Right kidney (tissue), 1 donor: ENCODE measurements around the gene ABHD5.
"Not testable (repeated sequence)": the region's sequence is repeated elsewhere in the genome, so short reads cannot be mapped to it uniquely, and the experiment has no call there.

Experiments used
- DNase-seq: peaks from one replicate; pipeline ENCODE4 v3.0.0-alpha.2; 2016

ABHD5 gene

DNA sequence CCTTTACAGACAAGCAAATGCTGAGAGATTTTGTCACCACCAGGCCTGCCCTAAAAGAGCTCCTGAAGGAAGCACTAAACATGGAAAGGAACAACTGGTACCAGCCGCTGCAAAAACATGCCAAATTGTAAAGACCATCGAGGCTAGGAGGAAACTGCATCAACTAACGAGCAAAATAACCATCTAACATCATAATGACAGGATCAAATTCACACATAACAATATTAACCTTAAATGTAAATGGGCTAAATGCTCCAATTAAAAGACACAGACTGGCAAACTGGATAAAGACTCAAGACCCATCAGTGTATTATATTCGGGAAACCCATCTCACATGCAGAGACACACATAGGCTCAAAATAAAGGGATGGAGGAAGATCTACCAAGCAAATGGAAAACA, 9.9 kb upstream of the ABHD5 start:
- not testable (repeated sequence) for DNase-seq

DNA sequence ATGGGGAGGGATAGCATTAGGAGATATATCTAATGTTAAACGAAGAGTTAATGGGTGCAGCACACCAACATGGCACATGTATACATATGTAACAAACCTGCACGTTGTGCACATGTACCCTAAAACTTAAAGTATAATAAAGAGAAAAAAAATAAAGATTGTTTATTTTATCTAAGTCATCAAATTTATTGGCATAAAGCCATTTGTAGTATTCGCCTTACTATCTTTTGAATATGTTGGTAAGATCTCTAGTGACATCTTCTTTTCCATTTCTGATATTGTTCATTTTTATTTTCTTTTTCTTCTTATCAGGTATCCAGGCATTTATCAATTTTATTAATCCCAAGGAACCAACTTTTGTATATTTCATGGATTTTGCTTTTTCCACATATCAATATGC, 5.8 kb upstream of the ABHD5 start:
- no peak for DNase-seq

DNA sequence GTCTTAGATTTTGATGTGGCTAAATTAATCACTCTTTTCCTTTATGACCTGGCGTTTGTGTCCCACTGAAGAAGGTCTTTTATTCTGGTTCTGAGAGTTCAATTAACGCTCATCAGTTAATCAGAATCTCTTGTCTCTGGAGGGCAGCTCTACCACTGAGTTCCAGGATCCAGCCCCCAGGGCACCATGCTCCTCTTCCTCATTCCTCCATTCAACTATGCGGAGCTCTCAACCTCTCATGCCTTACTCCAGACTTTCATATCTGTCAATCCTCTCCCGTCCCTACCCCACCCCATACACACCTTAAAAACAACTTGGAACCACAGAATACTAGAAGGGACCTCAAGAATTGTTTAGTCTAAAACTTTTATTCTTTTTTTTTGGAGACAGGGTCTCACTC, 4.8 kb upstream of the ABHD5 start:
- no peak for DNase-seq

DNA sequence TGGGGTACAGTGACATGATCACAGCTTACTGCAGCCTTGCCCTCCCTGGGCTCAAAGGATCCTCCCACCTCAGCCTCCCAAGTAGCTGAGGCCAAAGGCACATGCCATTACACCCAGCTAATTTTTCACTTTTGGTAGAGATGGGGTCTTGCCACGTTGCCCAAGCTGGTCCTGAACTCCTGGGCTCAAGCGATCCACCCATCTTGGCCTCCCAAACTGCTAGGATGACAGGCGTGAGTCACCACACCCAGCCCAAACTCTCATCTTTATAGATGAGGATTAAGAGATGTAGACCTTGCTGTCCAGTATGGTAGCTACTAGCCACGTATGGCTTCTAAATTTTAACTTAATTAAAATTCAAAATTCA, 4.4 kb upstream of the ABHD5 start:
- DNase-seq, result no peak

DNA sequence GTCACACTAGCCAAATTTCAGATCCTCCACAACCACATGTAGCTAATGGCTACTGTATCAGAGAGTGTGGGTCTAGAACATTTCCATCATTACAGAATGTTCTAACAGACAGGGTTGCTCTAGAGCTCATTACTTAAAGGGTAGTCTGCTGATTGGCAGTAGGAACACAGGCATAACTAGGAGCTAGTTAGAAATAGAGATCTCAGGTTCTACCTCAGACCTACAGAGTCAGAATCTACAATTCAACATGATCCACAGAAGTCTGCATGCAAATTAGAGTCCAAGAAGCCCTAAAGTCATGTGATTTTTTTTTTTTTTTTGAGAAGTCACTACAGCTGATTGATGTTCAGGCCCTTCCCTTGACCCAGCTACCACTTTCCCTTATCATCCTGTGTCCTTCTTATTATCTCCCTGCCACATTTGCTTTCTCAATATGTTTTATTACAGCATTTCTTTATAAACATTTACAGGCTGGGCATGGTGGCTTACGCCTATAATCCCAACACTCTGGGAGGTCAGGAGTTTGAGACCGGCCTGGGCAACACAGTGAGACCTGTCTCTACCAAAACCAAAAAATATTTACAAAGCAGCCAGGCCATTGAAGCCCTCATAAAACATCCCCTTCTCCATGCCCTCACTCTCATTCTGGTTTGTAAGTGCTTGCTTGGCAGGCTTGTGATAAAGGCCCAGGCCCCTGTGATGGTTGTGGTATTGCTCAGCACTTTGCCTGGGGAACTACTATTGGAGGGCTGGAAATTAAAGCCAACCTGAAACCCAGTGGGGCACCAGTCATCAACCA, 3.8 kb upstream of the ABHD5 start:
- no peak for DNase-seq

DNA sequence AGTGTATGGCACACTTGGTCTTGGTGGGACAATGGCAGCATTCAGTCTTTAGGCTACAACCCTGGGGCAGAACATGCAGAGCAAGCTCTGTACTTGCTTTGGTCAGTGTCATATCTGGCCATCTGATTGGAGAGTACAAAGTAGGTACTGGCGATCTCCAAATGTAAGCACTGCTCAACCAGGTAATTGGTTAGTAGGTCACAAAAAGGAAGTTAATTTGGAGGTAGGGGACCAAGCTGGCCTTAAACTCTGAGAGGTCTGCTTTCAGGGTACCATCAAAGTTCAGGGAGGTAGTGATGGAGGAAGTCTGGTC, 3.3 kb upstream of the ABHD5 start:
- DNase-seq, result no peak

DNA sequence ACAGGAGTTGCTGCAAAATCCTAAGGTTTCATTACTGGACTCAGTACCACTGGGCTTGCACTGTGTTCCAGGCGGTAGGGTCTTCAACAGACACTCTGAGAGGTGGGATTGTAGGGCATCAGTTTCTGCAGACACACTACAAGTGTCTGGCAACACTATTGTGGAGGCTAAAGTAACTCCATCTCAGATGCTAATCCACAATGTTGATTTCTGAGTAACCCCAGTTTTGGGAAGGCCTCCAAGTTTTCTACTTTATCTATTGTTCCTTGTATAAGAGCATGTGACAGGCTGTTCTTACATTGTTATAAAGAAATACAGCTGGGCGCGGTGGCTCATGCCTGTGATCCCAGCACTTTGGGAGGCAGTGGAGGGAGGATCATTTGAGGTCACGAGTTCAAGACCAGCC, 2.5 kb upstream of the ABHD5 start:
- no peak for DNase-seq

DNA sequence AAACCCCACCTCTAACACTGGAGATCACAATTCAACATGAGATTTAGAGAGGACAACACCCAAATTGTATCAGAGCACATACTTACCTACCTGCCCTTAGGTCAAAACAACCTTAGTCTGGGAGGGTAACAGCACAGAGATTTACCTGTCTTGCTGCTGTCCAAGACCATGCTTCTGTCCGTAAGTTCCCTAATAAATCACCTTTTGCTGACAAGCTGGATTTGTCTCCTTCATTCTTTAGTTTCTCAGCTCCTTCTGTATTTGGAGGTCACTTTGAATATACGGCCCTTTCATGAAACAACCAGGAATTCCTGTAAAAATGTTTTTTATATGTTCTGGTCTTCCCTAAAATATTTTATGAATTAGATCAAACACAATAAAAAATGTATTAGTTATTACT, 1.6 kb upstream of the ABHD5 start:
- DNase-seq, result no peak

DNA sequence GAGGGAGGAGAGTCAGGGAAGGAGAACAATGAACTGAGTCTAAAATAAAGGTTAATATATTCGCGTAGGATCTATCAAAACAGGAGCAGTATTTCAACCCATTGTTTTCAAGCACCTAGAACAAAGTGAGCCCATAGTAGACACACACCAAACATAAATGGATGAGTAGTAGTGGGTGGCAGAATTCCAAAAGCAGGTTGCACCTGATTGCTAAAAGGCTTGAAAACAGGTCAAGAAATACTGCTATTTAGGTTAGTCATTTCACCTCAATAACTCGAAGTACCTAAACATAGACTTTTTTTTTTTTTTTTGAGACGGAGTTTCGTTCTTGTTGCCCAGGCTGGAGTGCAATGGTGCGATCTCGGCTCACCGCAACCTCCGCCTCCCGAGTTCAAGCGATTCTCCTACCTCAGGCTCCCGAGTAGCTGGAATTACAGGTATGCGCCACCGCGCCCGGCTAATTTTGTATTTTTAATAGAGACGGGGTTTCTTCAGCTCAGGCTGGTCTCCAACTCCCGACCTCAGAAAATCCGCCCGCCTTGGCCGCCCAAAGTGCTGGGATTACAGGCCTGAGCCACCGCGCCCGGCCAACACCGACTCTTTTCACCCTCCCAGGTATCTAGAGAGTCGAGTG, 855 bp upstream of the ABHD5 start:
- no peak for DNase-seq

DNA sequence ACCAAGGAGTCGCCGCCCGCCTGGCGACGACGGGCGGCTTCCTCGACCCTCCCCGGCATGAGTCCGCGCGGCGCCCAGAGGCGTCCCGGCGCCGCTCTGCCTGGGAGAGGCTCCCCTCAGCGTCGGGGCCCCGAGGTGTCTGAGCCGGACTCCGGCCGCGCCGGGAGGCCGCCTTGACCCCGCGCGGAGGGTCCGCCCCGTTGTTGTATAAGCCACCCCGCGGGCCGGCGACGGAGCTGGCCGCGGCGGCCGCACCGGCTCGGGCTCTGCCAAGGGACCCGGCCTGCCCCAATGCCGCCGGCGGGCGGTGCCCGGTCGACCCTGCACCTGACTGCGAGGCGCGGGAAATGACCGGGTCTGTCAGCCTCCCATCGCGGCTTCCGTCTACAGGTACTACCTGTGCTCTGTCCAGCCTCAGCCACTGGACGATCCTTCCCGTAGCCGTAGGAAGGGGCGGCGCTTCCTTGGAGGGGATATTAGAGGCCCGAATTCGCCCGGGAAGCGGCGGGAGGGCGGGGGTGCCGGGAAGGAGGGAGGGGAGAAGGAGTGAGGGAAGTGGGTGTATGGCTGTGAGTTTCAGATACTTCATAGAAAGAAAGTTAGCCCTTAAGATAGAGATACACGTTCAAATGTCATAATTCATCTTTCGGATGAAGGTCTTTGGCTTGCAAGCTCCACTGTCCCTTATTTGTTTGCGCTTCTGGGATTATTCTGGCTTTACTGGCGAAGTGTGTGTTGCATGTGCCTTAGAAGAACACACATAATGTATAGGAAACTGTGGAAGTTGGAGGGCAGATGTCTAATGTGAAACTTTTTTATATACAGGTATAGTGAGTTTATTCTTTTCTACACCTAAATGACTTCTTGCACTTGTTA, 620 bp downstream of the ABHD5 start:
- peak; percentile 97 for DNase-seq

DNA sequence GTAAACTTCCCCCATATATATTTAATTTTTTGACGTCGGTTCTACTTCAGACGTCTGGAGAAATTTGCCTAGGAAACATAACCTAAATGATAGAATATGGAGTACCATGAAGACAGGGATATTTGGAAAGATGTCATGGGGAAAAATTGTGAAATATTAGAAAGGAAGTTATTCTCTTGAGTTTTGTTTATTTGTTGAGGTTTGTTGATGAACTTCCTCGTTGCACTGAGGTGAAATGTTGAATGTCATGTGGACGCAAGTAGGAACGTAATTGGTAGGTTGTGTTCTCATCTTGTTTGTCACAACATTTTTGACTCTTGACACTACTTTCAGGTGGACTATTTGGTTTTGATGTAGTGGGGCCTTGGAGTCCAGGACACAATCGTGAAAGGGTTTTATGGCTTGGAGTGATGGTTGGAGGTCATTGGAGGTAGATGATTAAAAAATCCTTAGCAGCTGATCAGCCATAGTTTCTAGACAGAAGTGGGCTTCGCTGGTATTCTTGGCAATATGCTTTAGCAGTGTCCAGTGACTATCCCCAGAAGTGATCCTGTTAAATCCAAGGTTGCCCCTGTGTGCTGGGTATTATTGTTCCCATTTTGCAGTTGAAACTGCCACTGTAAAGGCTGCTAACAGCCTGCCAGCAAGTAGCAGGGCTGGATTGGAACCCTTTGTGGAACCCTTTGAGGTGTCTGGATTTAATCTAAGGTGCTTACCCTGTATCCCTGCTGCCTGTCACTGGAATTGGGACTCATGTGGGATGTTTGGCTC, 1.5 kb downstream of the ABHD5 start:
- no peak for DNase-seq

DNA sequence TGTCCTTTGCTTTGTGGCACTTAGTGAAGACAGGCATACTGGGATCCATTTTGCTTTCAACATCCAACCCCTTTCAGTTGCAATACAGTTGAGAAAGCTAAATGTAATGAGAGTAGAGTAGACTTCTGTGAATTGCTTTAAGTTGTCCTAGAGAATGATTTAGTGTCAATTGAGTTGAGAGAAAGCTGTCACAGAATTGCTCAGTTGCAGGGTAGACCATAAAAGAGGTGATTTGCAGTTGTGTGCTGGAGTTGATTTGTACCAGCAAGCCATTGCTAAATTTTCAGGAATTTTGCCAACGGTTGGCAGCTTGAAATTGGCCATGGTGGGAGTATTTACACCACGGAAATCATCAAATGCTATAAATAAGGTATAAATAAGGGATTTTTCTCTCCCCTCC, 2.2 kb downstream of the ABHD5 start:
- no peak for DNase-seq

DNA sequence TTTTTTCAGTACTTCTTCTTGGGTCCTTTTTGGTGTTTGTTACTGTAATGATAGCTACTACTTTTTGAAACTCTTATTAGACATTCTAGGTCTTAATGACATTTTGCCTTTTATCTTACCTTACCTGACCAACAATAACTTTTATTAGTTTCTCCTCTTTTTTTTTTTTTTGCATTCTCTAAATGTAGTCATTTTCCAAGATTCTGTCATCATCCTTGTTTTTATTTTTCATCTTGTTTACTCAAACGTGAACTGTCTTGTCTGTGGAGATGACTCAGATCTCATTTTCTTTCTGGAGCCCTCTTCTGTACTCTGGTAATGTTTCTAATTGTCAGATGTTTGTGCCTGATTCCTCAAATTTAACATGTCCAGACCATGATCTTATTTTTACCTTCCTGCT, 2.9 kb downstream of the ABHD5 start:
- DNase-seq, result no peak

DNA sequence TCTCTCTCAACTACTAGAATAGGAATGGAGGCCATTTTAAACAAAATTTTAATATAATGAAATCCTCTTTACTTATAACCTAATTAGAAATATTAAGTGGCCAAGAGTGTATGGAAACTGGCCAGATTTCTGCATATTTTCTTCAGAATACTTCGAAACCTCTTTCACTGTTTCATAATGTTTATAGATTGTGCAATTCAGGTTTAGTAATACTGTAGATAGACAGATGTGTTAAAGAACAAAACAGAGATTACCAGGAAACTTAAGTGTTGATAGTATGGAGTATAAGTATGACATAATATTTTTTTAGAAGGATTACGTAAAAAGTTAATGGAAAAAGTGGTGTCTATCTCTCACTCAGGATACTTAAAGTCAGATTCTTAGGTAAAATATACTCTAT, 4.7 kb downstream of the ABHD5 start:
- DNase-seq, result no peak

DNA sequence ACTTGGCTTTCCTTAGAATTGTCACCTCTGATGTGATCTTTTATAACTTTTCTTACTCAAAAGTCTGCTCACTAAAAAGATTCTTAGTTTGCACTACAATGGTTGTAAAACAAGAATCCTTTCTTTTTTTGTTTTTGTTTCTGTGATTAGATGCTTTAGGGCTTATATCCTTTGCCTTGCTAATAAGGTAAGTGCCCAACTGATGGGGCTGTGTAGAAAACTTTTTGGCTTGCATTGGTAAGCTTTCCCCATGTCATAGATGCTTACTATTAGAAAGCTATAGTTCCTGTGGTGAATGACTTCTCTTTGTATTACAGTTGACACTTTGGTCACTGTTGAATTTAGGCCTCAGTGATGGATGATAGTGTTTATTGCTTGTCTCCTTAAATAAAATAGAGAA, 5.1 kb downstream of the ABHD5 start:
- no peak for DNase-seq

DNA sequence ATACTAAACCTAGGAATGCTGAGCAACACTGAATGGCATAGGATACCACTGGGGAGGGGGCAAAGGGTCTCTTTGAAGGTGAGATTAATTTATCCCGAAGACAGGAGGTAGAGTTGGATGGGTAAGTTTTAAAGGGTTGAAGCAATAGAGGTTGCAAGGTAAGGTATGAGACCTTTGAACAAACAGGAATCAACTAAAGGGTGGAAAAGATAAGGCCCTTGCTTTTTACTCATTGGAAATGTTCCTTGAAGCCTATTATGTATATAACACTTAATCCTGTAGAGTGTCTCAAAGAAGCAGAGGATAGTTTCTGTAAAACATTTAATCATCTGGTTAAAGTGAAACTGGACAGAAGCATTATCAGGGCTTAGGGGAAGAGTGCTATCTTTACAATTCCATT, 5.7 kb downstream of the ABHD5 start:
- DNase-seq, result no peak

DNA sequence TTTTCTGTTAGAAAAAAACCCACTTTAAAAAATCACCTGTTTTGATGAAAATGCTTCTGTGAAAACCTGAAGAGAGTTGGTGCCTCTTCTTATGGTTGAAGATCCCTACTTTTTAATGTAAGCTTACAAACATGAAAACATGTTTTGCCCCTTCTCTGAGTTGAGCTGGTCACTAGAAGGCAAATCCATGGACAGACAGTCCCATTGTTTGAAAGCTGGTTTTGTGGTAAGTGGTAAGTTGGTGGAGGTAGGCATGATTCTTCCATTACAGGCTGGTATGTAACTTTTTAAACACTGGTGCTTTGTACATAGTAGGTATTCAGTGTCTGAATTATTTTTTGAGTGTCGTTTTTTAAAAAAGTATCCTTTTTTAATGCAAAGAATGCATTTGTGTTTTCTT, 6.1 kb downstream of the ABHD5 start:
- DNase-seq, result no peak

DNA sequence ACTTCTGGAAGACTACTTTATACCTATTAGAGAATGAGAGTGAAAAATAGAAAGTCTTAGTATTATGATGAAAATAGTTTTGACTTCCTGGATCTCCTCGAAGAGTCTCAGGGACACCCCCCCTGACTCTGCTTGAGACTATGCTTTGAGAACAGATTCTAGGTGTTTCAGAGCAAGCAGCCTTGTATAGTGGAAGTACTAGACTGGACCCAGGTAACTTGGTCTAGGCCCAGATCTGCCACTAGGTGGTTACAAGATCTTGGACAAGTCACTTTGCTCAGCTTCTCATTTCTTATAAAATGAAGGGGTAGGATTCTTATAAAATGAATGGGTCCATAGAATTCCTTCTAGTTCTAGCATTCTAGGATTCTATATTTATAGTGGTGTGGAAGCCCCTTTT, 9.1 kb downstream of the ABHD5 start:
- DNase-seq, result no peak

DNA sequence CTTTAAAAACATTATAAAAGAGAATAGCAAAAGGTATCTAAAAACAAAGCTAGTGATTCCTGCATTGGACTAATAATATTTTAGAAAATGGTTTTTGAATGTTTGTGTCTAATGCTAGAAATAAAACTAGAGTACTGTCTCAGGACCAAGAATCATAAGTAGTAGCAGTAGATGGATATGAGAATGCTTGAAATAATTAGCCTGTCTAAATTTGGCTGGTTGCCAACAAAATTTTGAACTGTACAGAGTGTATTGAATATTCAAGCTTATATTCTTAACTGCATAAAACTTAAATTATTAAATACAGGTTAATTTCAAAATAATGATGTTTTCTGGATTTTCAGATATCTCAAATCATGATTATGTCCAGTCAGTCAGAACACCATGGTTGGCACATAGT, 14.0 kb downstream of the ABHD5 start:
- DNase-seq, result no peak

DNA sequence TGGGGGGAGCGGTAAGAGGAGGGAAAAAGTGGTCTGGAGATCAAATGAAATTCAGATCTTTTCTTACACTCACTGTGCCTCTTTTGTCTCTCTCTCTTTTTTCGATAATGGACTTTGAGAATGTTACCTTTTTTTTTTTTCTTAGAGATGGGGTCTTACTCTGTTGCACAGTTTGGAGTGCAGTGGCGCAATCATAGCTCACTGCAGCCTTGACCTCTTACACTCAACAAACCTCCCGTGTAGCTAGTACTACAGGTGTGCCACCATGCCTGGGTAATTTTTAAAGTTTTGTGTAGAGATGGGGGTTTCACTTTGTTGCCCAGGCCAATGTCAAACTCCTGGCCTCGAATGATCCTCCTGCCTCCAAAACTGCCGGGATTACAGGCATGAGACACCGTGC, 15.6 kb downstream of the ABHD5 start:
- no peak for DNase-seq

DNA sequence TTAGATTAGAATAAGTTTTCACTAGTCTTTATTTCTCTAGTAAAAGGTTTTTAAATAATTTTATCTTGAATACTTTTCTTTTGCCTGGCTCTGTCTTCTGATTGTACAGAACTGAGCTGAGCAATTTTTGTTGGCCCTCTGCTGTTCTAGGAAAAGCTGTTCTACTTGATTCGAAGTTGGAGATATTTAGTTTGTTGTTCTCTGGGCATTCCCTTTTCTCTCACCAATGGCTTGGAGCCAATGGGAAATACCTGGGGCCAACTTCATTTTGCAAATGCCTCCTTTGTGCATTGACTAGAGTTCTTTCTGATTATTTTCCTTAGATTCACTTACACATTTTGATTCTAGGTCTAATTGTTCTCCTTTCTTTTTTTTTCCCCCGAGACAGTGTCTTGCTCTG, 16.5 kb downstream of the ABHD5 start:
- no peak for DNase-seq

DNA sequence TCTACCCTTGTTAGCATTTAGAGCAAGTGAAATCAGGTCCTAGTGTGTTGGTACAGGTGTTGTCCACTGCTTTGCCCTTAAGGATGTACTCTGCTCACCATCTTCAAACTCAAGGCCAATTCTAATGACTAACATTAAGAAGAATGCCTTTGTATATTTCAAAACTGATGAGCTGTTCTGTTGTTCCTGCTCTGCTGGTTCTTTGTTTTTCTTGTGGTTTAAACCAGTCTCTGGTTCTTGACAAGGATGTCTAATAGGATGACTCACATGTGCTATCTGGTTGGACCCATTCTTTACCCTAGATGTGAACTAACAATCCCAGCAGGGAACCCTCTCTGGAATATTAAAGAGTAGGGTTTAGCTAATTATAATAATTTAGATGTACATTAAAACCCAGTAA, 17.3 kb downstream of the ABHD5 start:
- DNase-seq, result no peak

DNA sequence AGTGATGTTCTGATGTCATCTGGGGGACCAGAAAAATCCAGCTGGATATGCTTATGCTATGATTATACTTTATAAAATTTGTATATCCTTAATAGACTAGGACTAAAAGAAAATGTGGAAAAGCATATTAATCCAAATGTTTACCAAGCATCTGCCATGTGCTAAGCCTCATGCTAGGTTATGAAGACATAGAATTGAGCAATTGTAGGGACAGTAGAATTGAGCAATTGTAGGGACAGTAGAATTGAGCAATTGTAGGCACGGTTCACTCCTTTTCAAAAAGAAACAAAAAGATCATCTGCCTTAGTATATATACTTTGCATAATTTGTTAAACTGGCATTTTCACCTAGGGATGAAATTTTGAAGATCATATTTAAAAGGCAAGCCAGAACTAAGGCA, 18.3 kb downstream of the ABHD5 start:
- no peak for DNase-seq
